Vagina (tissue), 2 donors: ENCODE results near the gene TBC1D24. TPM values are rescaled to one million over a fixed set of nuclear protein-coding genes. Genes with fewer than 3 reads are reported as not detected.

Experiments used
- DNase-seq, 2 donors: peaks; one replicate each; pipeline ENCODE4 v3.0.0-alpha.2; 2017; ENCODE audit errors: extremely low spot score in 2 of 2
- H3K27ac ChIP-seq: fragments of 200-600 bp; sonication (generic); one replicate; pipeline ENCODE4 v1.5.1; 2019
- H3K27me3 ChIP-seq: fragments of 200-600 bp; sonication (generic); one replicate; pipeline ENCODE4 v1.5.1; 2019
- H3K36me3 ChIP-seq, 2 donors: fragments of 200-600 bp; sonication (generic); one replicate each; pipeline ENCODE4 v1.5.1; 2017 to 2019
- H3K4me1 ChIP-seq: fragments of 200-600 bp; sonication (generic); one replicate; pipeline ENCODE4 v1.5.1; 2019
- H3K4me3 ChIP-seq, 2 donors: fragments of 200-600 bp; sonication (generic); 1 replicate in 1 of 2; 2 replicates in 1 of 2; pipeline ENCODE4 v1.5.1; 2016 to 2019
- H3K9me3 ChIP-seq: fragments of 200-600 bp; sonication (generic); one replicate; pipeline ENCODE4 v1.5.1; 2019
- CTCF ChIP-seq, 3 experiments: fragments of 450-650 bp in 2 of 3; fragments of 200-600 bp in 1 of 3; sonication (generic) in 1 of 3; IDR thresholded peaks; one replicate each; pipeline ENCODE4 v1.5.1; 2017 to 2019; ENCODE audit warnings: antibody characterized with exemption in 3 of 3, mild to moderate bottlenecking in 2 of 3, moderate library complexity in 2 of 3
- POLR2A ChIP-seq, 2 donors: fragments of 450-650 bp; IDR thresholded peaks; one replicate each; pipeline ENCODE4 v1.6.1; 2017; ENCODE audit warnings: antibody characterized with exemption in 2 of 2, mild to moderate bottlenecking in 2 of 2, moderate library complexity in 2 of 2
- POLR2AphosphoS5 ChIP-seq, 2 donors: sonication (generic); formaldehyde crosslinking; IDR thresholded peaks; one replicate each; pipeline ENCODE4 v1.9.0; 2017; ENCODE audit warnings: antibody characterized with exemption in 2 of 2, mild to moderate bottlenecking in 2 of 2, low read depth in 1 of 2; ENCODE audit not compliant: insufficient read depth in 1 of 2
- intact Hi-C: fragments of 100-400 bp; cut with DNase I; formaldehyde crosslinking; loops from one replicate; pipeline ENCODE4 v1.15.1; 2023
- total RNA-seq: library from RNA; depleted of rRNA; stranded (reverse); fragments of >200 nt; gene quantifications from one replicate; pipeline ENCODE4 v1.2.3, GENCODE V29; 2016

The TBC1D24 gene
- total RNA-seq, 1 donor from 2014 or later: 9.6 TPM

GRCh38 chr16:2513405-2514332, 38.7 kb downstream of the TBC1D24 start, which contains the start of gene ATP6V0C:
TSS of gene ATP6V0C (plus strand) at chr16:2513952. CDS start at chr16:2514104, 152 bp downstream.
- TF ChIP-seq POLR2AphosphoS5 (IDR thresholded peaks at IDR 0.05; ENCODE audit: insufficient read depth in 1 of 2, low read depth in 1 of 2): peak in 1 of 2 donors; percentile 70
- TF ChIP-seq POLR2A (IDR thresholded peaks at IDR 0.05): peak; percentile 20 to 88
- TF ChIP-seq CTCF (IDR thresholded peaks at IDR 0.05): no peak
- DNase-seq: no peak
- Histone ChIP-seq H3K4me1 (peaks cover 50% of the 10 kb centered on the region), H3K36me3 (no peaks in the 10 kb centered on the region), H3K27ac (peak within 1 kb of the TSS; percentile 99), H3K27me3 (no peaks in the 10 kb centered on the region), H3K9me3 (no peaks in the 10 kb centered on the region), H3K4me3 (peak within 1 kb of the TSS; percentile 98 to 100)
- intact Hi-C loops: loop anchor here (10.0 kb wide), 2 partner anchors 259 to 359 kb away; partner anchors contain the start of genes ECI1 and TRAF7

- no peak for TF ChIP-seq CTCF (IDR thresholded peaks at IDR 0.05)
- TF ChIP-seq POLR2A (IDR thresholded peaks at IDR 0.05): no peak
- no peak for TF ChIP-seq POLR2AphosphoS5 (IDR thresholded peaks at IDR 0.05; ENCODE audit: insufficient read depth in 1 of 2, low read depth in 1 of 2)
- intact Hi-C loops: loop anchor here (10.0 kb wide), 2 partner anchors 260 to 360 kb away; partner anchors contain the start of genes ECI1 and TRAF7
- Histone ChIP-seq H3K36me3 (no peaks in the 10 kb centered on the region), H3K4me1 (peaks cover 59% of the 10 kb centered on the region), H3K27ac (peak overlapping the region; percentile 99), H3K27me3 (no peaks in the 10 kb centered on the region), H3K4me3 (peak overlapping the region; percentile 98 to 100), H3K9me3 (no peaks in the 10 kb centered on the region)
- DNase-seq: no peak
Observed at GRCh38 chr16:2514333-2515179, 39.6 kb downstream of the TBC1D24 start.

GRCh38 chr16:2515180-2515851, 40.4 kb downstream of the TBC1D24 start:
- TF ChIP-seq CTCF (IDR thresholded peaks at IDR 0.05) (no peak), POLR2AphosphoS5 (IDR thresholded peaks at IDR 0.05; ENCODE audit: insufficient read depth in 1 of 2, low read depth in 1 of 2) (no peak), POLR2A (IDR thresholded peaks at IDR 0.05) (no peak)
- Histone ChIP-seq H3K36me3 (no peaks in the 10 kb centered on the region), H3K27ac (peak overlapping the region; percentile 99), H3K9me3 (no peaks in the 10 kb centered on the region), H3K4me1 (peaks cover 64% of the 10 kb centered on the region), H3K4me3 (peak overlapping the region; percentile 98 to 100), H3K27me3 (no peaks in the 10 kb centered on the region)
- intact Hi-C loops: loop anchor here (10.0 kb wide), 2 partner anchors 261 to 361 kb away; partner anchors contain the start of genes ECI1 and TRAF7
- no peak for DNase-seq

- no peaks in the 10 kb centered on the region for H3K36me3 ChIP-seq
- H3K27ac ChIP-seq: peak overlapping the region; percentile 99
- DNase-seq: no peak
- TF ChIP-seq POLR2A (IDR thresholded peaks at IDR 0.05) (no peak), CTCF (IDR thresholded peaks at IDR 0.05) (no peak), POLR2AphosphoS5 (IDR thresholded peaks at IDR 0.05; ENCODE audit: insufficient read depth in 1 of 2, low read depth in 1 of 2) (no peak)
- intact Hi-C loops: loop anchor here (10.0 kb wide), 2 partner anchors 262 to 362 kb away; partner anchors contain the start of genes ECI1 and TRAF7
- no peaks in the 10 kb centered on the region for H3K27me3 ChIP-seq
- peak overlapping the region; percentile 98 to 100 for H3K4me3 ChIP-seq
- H3K4me1 ChIP-seq: peaks cover 74% of the 10 kb centered on the region
- H3K9me3 ChIP-seq: no peaks in the 10 kb centered on the region
Observed at GRCh38 chr16:2516391-2517240, 41.7 kb downstream of the TBC1D24 start.
